CD4-positive, alpha-beta T cell treated with Interleukin-17A for 1 hour (primary cell): ENCODE data around the gene FUNDC2.
A peak's percentile ranks its signal among the peaks of the same experiment; 100 is the strongest.
"Not testable (repeated sequence)": the region's sequence is repeated elsewhere in the genome, so short reads cannot be mapped to it uniquely, and the experiment has no call there.

Experiments
- DNase-seq: peaks from one replicate; pipeline ENCODE4 v3.0.0-alpha.2; 2020

FUNDC2 gene, protein sequence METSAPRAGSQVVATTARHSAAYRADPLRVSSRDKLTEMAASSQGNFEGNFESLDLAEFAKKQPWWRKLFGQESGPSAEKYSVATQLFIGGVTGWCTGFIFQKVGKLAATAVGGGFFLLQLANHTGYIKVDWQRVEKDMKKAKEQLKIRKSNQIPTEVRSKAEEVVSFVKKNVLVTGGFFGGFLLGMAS

DNA sequence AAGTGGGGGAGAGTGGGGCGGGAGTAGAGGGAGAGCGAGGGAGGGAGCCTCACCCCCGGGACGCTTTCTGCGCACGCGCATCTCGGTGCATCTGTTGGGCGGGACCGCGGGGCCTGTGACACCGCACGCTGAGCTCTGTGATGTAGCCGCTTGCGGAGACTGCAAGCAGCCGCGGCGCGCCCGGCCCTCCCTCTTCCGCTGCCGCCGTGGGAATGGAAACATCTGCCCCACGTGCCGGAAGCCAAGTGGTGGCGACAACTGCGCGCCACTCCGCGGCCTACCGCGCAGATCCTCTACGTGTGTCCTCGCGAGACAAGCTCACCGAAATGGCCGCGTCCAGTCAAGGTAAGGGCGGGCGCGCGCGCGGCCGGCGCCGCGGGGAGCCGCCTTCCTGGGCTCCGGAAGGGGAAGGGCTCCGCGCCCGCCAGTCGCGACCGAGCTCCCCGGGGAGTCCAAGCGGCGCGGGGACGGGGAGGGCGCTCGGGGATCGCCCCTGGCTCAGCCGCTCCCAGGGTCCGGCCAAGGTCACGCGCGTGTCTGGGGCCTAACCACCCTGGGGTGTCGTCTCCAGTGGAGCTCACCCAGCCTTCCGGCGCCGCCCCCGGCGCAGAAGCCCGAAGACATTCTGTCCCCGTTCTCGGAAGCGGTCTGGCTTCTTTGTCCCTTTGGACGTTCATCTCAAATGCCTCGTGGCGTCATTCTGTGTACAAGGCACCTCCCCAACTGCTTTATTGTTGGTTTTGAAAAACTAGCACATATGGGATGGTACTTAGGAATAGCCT is at the start of gene FUNDC2:
TSS of gene FUNDC2 (plus strand) at position 118 of the 782 bp plus-strand sequence. CDS start at position 213, 95 bp downstream.
- peak; percentile 97 for DNase-seq

DNA sequence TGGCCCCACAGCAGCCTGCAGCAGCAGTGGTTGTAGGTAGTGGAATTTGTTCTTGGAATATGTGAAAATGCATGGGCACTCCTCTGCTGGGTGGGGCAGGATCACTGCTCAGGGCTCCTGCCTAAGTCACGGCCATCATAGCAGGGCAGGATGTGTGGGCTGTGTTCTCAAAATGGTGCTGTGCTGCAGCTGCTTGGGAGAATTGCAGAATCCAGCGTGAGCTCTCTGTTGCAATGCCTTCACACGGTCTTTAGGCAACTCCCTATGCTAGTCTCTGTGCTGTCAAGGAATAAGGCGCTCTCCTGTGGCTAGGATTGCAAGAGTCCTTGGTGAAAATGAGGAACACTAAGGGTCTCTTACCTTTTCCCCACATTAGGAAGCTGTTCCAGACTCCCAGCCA is 47.0 kb upstream of the FUNDC2 start:
- DNase-seq = no peak

DNA sequence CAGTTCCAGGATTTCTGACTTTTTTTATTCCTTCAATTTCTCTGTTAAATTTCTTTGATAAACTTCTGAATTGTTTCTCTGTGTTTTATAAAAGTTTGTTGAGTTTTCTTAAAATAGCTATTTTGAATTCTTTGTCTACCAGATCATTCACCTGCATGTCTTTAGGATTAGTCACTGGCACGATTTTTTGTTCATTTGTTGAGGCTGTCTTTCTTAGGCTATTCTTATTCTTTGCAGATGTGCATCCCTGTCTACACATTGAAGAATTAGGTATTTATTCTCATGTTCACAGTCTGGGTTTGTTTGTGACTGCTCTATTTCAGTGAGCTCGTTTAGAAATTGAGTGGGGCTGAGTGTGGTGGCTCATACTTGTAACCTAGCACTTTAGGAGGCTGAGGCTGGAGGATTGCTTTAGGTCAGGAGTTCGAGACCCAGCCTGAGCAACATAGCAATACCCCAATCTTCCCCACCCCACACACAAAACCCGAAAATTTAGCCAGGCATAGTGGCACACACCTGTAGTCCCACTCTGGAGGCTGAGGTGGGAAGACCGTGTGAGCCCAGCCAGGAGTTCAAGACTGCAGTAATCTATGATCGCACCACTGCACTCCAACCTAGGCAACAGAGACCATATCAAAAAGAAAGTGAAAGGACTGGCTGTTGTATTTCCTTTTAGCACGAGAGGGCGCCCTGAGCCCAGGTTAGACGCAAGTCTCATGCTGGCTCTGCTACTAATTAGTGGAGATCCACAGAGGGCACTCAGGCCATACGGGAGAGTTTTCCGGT is 46.1 kb upstream of the FUNDC2 start:
- DNase-seq = peak; percentile 85

DNA sequence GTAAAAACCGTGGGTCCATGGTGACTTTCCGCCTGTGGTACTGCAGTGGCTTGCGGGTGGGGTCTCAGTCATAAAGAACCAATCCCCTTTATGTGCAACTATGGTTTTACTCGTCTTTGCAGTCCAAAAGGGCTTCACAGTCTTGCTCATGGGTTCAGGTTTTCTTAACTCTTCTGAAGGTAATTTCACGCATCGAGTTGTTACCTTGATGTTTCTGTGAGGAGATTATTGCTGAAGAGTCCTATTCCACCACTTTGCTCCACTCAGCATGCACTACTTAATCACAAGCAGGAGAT is 45.6 kb upstream of the FUNDC2 start:
- DNase-seq = no peak

DNA sequence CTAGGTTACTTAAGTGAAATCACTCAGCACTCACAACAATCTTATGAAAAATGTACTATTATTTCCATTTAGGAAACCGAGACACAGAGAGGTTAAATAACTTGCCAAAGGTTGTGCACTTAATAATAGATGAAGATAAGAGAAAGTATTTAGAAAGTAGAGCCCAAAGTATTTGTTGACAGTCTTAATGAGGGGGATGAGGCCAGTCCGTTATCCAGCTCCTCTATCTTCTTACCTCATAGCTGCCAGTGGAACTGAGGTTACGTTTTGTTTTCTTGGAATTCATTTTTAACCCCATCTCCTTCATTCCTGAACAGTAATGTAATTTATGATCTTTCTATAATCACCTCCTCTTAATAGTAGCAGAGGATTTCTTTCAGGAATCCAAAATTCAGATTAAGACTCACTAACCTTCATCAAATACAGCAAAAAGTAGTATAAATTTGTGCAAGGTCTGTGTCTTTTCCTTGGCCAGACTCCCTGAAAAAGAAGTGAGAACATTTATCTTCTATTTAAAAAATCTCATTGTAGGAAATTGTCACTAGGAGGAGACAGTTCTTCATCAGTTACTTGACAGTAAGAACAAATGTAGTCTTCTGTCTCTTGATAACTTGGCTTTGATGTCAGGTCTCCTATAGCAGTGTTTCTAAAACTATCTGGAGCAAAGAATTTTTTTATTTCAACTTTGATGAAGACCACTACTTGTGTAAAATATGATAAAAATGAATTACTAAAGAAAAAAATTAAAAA is 39.6 kb upstream of the FUNDC2 start:
- DNase-seq = no peak

DNA sequence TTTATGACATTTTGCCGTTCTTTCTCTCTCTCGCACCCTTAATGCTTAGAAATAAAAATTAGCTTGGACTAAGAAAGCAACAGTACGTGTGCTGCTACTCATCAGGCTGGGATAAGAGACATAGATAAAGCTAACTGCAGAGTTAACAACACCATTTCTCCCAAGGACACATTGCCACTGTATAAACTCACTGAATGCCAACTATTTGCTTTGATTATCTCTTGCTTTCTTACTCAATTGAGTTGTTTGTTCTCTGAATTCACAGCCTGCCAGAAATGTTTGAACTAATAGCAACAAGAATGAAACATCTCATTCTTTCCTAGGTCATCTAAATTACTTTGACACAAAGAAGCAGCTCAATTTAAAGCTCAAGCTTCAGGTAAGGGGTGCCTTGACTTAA is 38.7 kb upstream of the FUNDC2 start:
- no peak for DNase-seq

DNA sequence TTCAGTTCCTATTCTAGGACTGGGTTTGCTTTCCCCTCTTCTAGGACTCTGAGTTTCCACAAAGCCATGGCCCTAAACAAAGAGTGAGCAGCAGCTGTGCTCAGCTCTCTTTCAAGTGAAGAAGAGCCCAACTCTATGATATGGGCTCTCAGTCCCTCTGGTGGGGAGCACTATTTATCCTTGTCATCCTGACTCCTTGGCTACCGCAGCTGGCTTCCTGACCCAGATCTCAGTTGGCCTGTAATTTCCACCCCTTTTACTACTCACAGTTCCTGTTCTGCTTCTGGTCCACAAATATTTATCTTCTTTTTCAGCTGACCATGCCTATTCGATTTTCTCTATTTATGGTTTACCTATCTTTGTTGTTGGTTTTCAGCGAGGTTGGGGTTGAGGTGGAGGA is 37.9 kb upstream of the FUNDC2 start:
- no peak for DNase-seq

DNA sequence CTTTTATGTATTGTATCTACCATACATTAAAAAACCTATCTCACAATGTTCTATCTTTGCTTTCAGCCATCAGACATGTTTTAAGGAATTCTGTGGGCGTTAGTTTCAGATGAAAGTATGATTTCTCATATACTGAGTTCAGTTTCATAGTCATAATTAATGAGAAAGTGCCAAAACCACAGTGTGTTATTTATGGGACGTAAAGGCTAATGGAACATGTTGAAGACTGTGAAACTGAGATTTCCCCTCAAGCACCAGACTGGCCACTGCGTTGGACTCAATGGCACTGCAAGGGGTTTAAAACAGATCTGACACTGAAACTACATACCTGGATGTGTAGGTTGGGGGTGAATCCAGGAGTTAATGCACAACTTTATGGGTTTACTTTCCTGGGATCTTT is 36.1 kb upstream of the FUNDC2 start:
- no peak for DNase-seq

DNA sequence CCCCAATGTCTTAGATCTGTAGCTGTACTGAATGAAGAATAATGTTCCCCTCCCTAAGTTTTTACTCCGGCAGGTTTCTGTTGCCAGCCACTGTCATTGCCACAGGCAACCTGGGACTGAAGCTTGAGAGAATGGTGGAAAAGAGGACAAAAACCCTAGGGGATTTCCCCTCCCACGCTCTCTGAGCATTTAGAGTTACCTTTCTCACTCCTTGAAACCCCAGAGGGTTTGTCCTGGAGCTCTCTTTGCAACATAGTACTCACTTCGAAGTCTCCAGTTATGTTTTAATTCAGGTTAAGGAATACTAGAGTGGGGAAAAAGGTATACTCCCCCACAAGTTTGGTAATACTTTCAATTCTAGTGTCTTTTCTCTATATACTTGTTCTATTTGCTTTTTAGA is 35.6 kb upstream of the FUNDC2 start:
- DNase-seq = no peak

DNA sequence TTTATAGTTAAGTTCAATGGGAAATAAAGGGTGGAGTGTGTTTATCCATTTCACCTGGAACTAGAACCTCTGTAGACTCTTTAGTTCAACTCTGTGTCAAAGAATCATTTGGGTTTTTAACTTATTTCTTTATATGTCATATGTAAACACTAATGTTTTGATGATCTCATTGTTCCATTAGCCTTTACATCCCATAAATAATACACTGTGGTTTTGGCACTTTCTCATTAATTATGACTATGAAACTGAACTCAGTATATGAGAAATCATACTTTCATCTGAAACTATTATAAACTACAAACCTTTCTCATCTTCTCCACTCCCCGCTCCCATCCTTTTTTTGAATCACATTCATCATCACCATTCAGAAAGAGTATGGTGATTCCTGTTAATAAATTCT is 35.2 kb upstream of the FUNDC2 start:
- DNase-seq = no peak

DNA sequence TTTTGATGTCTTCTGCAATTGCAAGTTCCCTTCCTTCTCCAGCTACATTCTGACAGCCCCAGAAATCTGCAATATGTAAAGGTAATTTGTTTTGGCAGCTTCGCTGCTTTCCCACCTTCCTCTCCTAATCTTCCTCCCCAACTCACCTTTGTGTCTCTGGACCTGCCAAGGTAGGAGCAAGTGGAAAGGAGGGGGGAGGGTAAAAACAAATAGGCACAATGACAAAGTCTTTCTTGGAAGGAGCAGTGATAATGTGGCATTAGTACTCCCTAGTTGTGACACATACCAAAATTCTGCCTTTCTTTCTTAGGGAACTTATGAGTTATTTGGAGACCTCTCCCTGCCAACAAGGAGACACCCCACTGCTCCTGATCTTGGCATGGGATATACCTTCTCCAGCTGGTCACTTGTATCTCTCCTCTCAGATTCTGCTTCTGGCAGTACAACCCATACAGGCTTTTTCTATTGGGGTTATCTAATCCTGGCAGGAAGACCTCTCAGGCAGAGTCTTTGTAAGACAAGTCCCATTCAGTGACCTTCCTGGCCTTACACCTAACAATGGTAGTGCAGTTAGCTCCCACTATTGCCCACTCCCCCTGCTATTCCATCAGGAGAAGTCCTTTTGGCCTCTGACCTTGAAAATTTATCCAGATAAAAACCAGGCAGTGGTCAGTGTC is 28.3 kb upstream of the FUNDC2 start:
- DNase-seq = no peak

DNA sequence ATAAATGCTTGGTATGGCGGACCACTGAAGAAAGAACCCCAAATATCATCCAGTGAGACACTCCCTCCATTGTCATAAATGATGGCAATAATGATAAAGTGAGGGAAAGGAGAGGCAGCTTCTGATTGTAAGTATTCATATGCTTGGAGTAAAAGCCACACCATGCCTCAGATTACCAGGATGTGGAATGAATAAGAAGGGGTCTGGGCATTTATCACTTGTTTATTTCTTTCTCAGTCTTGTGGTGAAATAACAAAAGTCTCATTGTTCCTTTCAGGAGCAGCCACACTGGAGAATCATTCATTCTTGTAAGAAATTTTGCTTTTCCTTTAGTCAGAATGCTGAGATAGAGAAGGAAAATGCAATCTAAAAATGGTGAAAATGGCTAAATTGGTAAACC is 25.8 kb upstream of the FUNDC2 start:
- DNase-seq = no peak

DNA sequence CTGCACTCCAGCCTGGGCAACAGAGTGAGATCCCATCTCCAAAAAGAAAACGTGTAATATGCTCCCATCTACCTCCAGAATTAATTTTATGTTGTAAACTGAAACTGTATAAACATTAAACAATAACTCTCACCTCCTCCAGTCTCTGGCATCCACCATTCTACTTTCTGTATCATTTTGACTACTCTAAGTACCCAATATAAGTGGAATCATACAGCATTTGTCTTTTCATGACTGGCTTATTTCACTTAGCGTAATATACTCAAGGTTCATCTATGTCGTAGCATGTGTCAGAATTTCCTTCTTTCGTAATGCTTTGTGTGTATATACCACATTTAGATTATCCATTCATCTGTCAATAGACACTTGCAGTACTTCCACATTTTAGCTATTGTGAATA is 24.8 kb upstream of the FUNDC2 start:
- DNase-seq = no peak

DNA sequence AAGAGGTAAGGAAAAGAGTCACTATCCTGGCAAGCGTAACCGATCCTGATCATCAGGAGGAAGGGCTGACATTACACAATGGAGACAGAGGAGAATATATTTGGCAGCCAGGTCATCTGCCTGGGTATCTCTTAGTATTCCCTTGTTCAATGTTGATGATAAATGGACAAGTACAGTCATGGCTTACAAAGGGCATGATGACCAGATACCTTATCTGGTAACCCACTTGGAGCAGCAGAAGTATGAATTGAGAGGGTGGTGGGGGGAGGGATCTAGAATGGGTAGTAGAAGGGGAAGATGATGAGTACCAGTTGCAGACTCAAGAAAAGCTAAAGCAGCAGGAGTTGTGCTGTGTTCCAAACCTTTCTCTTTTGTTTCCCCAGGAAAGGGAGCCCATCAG is 21.5 kb upstream of the FUNDC2 start:
- no peak for DNase-seq

DNA sequence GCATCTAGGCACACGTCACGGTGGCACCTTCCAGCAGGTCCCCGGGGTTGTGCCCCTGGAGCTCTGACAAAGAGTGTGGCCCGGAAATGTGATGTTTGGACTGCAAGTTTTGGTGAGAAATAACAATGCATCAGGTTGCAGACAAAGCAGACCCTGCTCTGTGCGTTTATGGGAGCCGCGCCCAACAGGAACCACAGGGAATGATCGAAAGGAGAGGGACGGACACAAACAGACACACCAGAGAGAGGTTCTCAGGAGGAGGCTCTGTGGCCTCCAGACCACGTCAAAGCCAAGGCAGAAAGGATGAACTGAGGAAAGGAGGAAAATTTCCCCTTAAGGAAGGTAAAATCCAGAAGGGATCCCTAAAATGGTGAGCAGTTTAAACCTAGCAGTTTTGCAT is 20.3 kb upstream of the FUNDC2 start:
- not testable (repeated sequence) for DNase-seq

DNA sequence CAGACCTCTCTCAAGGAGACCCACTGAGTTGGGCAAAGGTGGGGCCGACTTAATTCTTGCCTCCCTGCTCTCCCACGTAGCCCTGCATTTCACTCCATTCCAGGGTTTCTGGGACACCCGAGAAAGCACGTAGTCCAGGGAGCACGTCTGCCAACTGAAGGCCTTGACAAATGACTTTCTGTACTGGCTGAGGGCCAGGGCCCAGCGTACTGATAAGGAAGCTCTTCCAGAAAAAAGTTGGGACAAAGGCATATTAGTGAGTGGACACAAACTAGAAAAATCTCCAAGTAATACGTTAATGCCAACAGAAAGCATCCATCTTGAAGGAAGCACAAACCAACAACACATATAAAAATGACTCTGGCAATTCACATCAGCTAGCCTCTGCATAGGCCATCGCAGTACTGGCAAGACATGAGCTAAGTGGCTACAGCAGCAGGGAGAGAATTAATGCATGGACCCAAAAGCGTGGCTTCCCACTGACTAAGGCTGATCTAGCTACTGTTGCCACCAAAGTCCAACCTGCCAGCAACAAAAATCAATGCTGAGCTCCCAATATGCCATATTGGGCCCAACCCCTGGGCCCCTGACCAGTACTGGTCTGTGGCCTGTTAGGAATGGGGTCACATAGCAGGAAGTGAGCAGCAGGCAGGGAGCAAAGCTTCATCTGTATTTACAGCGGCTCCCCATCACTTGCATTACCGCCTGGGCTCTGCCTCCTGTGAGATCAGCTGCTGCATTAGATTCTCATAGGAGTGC is 19.6 kb upstream of the FUNDC2 start:
- DNase-seq = not testable (repeated sequence)

DNA sequence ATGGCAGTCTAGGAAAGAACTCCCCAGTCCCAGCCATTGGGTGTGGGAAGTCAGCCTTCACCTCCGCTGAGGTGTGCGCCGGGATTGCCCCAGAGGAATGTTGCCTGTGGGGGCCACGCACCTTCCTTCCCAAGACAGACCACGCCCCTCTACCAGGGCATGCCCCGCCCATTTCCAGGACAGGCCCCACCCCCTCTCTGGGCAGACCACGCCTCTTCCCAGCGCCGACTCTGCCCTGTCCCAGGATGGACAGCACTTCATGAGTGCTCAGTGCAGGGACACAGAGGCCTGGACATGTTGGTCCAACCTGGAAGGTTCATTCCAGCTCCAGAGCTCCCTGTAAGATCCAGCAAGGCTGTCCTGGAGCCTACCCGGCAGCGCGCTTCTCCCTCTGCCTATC is 18.1 kb upstream of the FUNDC2 start:
- DNase-seq = not testable (repeated sequence)

DNA sequence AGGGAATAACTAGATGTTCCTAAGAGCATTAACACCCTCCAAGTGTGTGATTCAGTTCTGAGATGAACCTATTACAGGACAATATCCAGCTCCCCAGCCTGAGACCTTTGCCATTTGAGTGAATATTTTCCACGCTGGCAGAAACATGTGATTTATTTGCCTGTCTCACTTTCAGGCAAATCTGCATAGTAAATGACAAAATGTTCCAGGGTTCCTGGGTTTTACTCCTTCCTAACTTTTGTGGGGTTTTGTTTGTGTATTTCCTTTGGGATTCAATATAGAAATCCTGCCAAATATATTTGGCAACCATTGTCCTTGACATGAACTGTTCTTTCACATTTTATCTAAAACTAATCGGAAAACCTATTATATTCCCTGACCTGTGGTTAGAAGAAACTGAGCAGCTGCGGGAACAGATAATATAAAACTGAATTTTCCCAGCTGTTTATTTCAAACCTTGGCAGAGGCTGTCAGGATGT is 16.6 kb upstream of the FUNDC2 start:
- no peak for DNase-seq

DNA sequence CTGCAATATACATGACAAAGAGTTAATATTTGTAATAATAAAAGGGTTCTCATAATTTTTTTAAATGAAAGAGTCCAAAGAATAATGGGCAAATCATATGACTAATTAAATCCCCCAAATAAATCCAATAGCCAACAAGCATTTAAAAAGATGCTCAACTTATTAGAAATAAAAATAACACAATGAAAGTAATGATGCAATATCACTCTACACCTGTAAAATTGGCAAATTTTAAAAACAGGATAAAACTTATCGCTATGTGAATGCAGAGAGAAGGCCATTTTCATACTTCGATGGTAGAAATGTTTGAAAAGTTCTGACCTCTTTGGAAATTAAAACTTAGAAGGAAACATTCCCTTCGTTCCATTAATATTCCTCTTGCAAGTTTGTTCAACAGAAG is 6.1 kb upstream of the FUNDC2 start:
- DNase-seq = no peak

DNA sequence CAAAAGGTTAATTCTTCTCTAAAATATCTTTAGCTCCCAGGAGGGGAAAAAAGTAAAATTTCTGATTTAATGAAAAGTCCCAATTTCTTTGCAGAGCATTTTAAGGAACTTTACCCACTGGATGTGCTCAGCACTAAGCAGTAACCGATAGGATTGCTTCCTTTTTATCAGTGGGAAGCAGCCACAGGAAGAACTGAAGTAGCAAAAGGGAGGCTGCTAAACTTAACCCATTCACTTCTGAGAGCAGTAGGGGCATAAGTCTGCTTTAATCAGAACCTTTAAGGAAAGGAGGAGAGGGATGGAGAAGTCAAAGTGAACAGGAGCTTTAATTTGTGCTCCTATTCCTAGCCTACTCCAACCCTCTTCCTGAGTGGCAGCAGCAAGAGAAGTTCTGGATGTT is 4.1 kb upstream of the FUNDC2 start, which contains the start of gene F8:
TSS of gene F8 (minus strand) at position 139 of the 400 bp plus-strand sequence. CDS start 171 bp downstream, outside the sequence.
- no peak for DNase-seq

DNA sequence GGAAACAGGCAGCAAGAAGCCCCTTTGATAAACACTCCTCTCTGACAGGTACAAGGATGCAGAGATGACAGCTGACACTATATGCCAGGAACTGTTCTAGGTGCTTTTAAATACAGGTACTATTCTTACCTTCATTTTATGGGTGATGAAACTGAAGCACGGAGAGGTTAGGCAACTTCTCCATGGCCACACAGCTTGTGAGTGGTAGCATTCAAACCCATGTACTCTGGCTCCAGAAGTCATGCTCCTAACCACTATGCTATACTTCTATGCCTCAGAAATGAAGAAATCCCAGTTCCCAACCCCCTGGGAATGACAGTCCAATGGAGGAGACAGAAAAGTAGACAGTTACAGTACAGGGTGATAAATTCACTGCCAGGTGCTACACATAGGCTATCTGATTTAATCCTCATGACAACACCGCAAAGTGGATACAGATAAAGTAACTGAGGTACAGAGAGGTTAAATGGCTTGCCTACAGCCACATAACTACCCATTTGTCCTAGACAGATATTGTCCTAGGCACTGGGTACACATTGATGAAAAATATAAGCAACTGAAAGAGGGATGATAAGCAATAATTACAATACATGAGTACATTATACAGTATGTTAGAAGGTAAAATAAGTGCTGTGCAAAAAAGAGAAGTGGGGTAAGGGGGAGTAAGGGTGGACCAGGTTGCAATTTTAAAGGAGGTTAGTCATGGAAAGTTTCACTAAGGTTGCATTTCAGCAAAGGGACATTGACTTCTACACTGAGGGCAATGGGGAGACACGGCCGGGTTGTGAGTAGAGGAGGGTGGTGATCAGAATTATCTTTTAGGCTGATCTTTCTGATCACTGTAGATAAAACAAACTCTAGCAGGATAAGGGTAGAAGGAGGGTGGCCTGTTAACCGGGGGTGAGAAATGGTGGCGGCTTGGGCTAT is 2.5 kb upstream of the FUNDC2 start:
- no peak for DNase-seq
